ENCODE results near the gene UNK. TPM values are rescaled to one million over a fixed set of nuclear protein-coding genes. Genes with fewer than 3 reads are reported as not detected.

UNK gene
- total and polyA plus RNA-seq, 12 donors, result 11.6 to 21.3 (median 14.7) TPM

DNA sequence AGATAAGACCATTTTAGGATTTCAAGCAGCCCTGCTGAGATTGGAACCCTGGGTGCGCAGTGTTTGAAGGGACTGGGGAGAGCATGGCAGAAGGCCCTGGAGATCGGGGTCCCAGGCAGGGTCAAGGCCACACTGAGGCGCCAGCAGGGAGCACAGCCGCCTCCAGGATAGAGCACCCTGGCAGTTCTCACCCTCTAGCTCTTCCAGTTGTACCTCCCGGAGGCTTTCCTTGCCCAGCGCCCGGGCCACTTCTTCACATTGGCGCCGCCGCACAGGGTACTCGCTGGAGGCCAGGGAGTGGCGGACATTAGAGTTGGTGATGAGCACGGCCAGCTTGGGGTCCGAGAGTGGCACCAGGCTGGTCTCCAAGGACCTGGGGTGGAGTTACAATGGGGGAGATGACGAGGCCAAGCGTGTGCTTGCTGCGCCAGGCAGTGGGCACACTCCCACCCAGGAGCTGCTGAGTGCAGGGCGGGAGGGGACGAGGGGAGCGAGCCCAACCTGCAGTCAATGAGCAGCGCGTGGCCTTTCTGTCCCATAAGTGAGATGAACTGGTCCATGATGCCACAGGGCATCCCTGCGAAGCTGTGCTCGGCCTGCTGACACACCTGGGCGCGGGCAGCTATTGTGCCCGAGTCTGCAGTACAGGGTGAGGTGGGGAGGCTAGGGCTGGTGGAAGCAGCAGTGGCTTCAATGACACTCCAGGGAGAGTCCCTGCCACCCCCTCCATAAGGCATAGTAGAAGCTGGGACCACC, 21.9 kb upstream of the UNK start:
- 97 to 98% methylated on average over 27 of the region's 27 CpGs for WGBS, 2 donors
- Histone ChIP-seq H3K27me3 (no peaks in the 10 kb centered on the region), H3K4me3 (no peak overlapping the region), H3K9me3 (no peaks in the 10 kb centered on the region), H3K4me1 (peaks cover 5 to 22% (median 18%) of the 10 kb centered on the region in 9 donors), H3K27ac (no peak overlapping the region), H3K36me3 (peaks cover 0 to 34% (median 5%) of the 10 kb centered on the region in 9 donors)
- DNase-seq (peak in 1 of 2 donors; percentile 6), ATAC-seq (no peak)
- TF ChIP-seq, protein P1, sequence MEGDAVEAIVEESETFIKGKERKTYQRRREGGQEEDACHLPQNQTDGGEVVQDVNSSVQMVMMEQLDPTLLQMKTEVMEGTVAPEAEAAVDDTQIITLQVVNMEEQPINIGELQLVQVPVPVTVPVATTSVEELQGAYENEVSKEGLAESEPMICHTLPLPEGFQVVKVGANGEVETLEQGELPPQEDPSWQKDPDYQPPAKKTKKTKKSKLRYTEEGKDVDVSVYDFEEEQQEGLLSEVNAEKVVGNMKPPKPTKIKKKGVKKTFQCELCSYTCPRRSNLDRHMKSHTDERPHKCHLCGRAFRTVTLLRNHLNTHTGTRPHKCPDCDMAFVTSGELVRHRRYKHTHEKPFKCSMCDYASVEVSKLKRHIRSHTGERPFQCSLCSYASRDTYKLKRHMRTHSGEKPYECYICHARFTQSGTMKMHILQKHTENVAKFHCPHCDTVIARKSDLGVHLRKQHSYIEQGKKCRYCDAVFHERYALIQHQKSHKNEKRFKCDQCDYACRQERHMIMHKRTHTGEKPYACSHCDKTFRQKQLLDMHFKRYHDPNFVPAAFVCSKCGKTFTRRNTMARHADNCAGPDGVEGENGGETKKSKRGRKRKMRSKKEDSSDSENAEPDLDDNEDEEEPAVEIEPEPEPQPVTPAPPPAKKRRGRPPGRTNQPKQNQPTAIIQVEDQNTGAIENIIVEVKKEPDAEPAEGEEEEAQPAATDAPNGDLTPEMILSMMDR (IDR thresholded peaks at IDR 0.05), result no peak
- intact Hi-C loops (cut with DNase I), result loop anchor here in 3 of 10 donors (5.0 to 10.0 kb wide), 3 partner anchors 130 to 242 kb away; partner anchors contain the start of genes CDK3 (in 1 of the 3) and TRIM65 (in 1 of the 3)

DNA sequence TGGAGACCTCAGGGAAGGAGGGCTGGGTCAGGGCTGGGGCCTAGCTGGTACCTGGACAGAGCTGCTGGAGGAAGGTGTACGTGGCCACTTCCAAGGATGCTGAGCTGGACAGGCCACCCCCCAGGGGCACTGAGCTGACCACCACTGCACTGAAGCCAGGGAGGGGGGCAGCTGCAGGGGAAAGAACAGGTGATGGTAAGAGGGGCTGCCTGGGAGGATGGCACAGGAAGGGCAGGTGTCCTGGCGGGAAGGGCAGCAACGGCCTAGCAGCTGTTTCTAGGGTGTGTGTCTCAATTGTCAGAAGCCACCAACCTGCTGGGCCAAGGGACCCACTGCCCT, 21.4 kb upstream of the UNK start:
- Histone ChIP-seq H3K27ac (no peak overlapping the region), H3K4me1 (peaks cover 5 to 22% (median 18%) of the 10 kb centered on the region in 9 donors), H3K4me3 (no peak overlapping the region), H3K27me3 (no peaks in the 10 kb centered on the region), H3K36me3 (peaks cover 0 to 28% (median 4%) of the 10 kb centered on the region in 9 donors), H3K9me3 (no peaks in the 10 kb centered on the region)
- TF ChIP-seq, protein P1 (IDR thresholded peaks at IDR 0.05), result no peak
- no peak for ATAC-seq
- DNase-seq, result no peak
- whole genome bisulfite sequencing, 2 donors, result 96 to 100% methylated on average over 3 of the region's 3 CpGs
- intact Hi-C loops (cut with DNase I), result loop anchor here in 3 of 10 donors (5.0 to 10.0 kb wide), 3 partner anchors 129 to 242 kb away; partner anchors contain the start of genes CDK3 (in 1 of the 3) and TRIM65 (in 1 of the 3)

DNA sequence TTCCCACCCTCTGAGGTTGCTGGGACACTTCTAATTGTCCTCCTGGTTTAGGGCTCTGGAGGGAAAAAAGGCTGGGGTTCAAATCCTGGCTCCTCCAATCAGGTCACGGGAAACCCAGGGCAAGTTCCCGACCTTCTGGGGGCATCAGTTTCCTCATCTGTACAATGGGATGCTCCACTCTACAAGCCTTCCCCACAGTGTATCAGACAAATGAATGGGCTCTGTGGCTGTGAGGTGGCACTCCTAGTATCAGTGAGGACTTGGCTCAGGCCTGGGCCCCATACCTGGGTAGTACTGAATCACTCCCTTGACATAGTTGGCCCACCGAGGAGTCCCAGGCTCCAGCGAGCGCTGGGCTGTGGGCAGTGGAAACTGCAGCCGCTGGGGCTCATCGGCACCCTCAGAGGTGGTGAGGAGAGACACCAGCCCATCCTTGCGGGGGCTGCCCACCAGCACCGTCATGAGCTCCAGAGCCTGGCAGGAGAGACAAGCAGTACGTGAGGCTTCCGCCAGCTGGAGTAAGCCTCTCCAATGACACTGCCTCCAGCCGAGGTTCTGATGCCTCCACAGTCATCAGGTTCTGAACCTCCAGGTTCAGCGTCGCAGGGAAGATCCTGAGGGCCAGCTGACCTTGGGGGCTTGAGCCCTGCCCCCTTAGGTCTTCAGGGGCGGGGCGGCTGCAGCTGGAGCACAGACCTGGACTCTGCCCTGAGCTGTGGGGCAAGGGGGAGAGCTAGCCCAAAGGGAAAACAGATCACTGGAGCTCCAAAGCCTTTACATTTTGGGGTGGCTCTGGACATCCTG, 20.8 kb upstream of the UNK start:
- peaks cover 0 to 22% (median 0%) of the 10 kb centered on the region in 9 donors for H3K36me3 ChIP-seq
- WGBS, 2 donors, result 75 to 78% methylated on average over 16 of the region's 16 CpGs
- TF ChIP-seq, protein P1 (IDR thresholded peaks at IDR 0.05), result no peak
- ATAC-seq (peak in 5 of 8 donors; percentile 1 to 32 (median 2)), DNase-seq (no peak)
- no peaks in the 10 kb centered on the region for H3K27me3 ChIP-seq
- intact Hi-C loops (cut with DNase I), result loop anchor here in 3 of 10 donors (5.0 to 10.0 kb wide), 3 partner anchors 128 to 241 kb away; partner anchors contain the start of genes CDK3 (in 1 of the 3) and TRIM65 (in 1 of the 3)
- no peaks in the 10 kb centered on the region for H3K9me3 ChIP-seq
- peak overlapping the region; percentile 33 to 77 (median 71) for H3K4me3 ChIP-seq
- peaks cover 5 to 22% (median 18%) of the 10 kb centered on the region in 9 donors for H3K4me1 ChIP-seq
- H3K27ac ChIP-seq, result peak overlapping the region; percentile 81 to 92 (median 85)

DNA sequence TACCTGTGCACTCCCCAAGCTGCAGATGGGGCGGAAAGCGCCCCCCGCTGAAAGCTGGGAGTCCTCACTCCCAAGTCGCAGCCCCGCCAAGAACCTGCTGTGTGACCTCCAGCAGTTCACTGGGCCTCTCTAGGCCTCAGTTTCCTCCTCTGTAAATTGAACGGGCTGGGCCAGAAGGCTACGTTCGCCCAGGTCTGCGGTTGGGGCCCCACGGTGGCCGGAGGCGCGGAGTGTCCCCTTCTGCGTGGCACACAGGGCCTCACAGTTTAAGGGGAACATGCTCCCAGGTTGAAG, 20.2 kb upstream of the UNK start:
- Histone ChIP-seq H3K27me3 (no peaks in the 10 kb centered on the region), H3K4me1 (peaks cover 5 to 22% (median 18%) of the 10 kb centered on the region in 9 donors), H3K9me3 (no peaks in the 10 kb centered on the region), H3K36me3 (peaks cover 0 to 17% (median 0%) of the 10 kb centered on the region in 9 donors), H3K4me3 (peak overlapping the region; percentile 33 to 77 (median 71)), H3K27ac (peak overlapping the region; percentile 81 to 92 (median 85))
- DNase-seq (peak in 1 of 2 donors; percentile 5), ATAC-seq (no peak)
- intact Hi-C loops (cut with DNase I), result loop anchor here in 3 of 10 donors (5.0 to 10.0 kb wide), 3 partner anchors 128 to 240 kb away; partner anchors contain the start of genes CDK3 (in 1 of the 3) and TRIM65 (in 1 of the 3)
- TF ChIP-seq, protein P1 (IDR thresholded peaks at IDR 0.05), result no peak
- 12 to 13% methylated on average over 14 of the region's 14 CpGs for WGBS, 2 donors
